Measurements from ENCODE around the gene HELZ. TPM values are rescaled to one million over a fixed set of nuclear protein-coding genes. Genes with fewer than 3 reads are reported as not detected.
"Not testable (repeated sequence)": the region's sequence is repeated elsewhere in the genome, so short reads cannot be mapped to it uniquely, and the experiment has no call there.

Gene HELZ
- total and polyA plus RNA-seq, 2 experiments from 2014 or later = 27.6 to 31.7 TPM

GRCh38 chr17:67130768-67131167 is 114.2 kb downstream of the HELZ start:
- TF ChIP-seq CTCF (IDR thresholded peaks at IDR 0.05; ENCODE audit: low read depth, low read length) = no peak
- Histone ChIP-seq H3K4me1 (ENCODE audit: low read depth) (no peaks in the 10 kb centered on the region), H3K36me3 (peaks cover 12% of the 10 kb centered on the region), H3K4me3 (no peak overlapping the region), H3K27me3 (no peaks in the 10 kb centered on the region), H3K9me3 (ENCODE audit: low read depth) (no peaks in the 10 kb centered on the region), H3K27ac (no peak overlapping the region)
- no peak for DNase-seq (ENCODE audit: low read depth in 1 of 2, low spot score in 1 of 2)

- no peaks in the 10 kb centered on the region for H3K9me3 ChIP-seq (ENCODE audit: low read depth)
- no peak for DNase-seq (ENCODE audit: low read depth in 1 of 2, low spot score in 1 of 2)
- peaks cover 8% of the 10 kb centered on the region for H3K36me3 ChIP-seq
- no peaks in the 10 kb centered on the region for H3K27me3 ChIP-seq
- no peaks in the 10 kb centered on the region for H3K4me1 ChIP-seq (ENCODE audit: low read depth)
- no peak overlapping the region for H3K4me3 ChIP-seq
- TF ChIP-seq CTCF (IDR thresholded peaks at IDR 0.05; ENCODE audit: low read depth, low read length) = no peak
- H3K27ac ChIP-seq = no peak overlapping the region
These were observed 115.7 kb downstream of the HELZ start for GRCh38 chr17:67129283-67129682.

- Histone ChIP-seq H3K27me3 (no peaks in the 10 kb centered on the region), H3K9me3 (ENCODE audit: low read depth) (no peaks in the 10 kb centered on the region), H3K4me1 (ENCODE audit: low read depth) (no peaks in the 10 kb centered on the region), H3K27ac (peak overlapping the region; percentile 26), H3K36me3 (peaks cover 14% of the 10 kb centered on the region), H3K4me3 (no peak overlapping the region)
- TF ChIP-seq CTCF (IDR thresholded peaks at IDR 0.05; ENCODE audit: low read depth, low read length) = no peak
- DNase-seq (ENCODE audit: low read depth in 1 of 2, low spot score in 1 of 2) = no peak
These were observed 116.3 kb downstream of the HELZ start for GRCh38 chr17:67128700-67129099.

GRCh38 chr17:67127925-67128324 is 117.1 kb downstream of the HELZ start:
- peaks cover 20% of the 10 kb centered on the region for H3K36me3 ChIP-seq
- no peak overlapping the region for H3K27ac ChIP-seq
- DNase-seq (ENCODE audit: low read depth in 1 of 2, low spot score in 1 of 2) = no peak
- TF ChIP-seq CTCF (IDR thresholded peaks at IDR 0.05; ENCODE audit: low read depth, low read length) = no peak
- no peaks in the 10 kb centered on the region for H3K27me3 ChIP-seq
- no peaks in the 10 kb centered on the region for H3K9me3 ChIP-seq (ENCODE audit: low read depth)
- H3K4me3 ChIP-seq = no peak overlapping the region
- H3K4me1 ChIP-seq (ENCODE audit: low read depth) = no peaks in the 10 kb centered on the region

GRCh38 chr17:67126983-67127382 is 118.0 kb downstream of the HELZ start:
- DNase-seq (ENCODE audit: low read depth in 1 of 2, low spot score in 1 of 2) = no peak

GRCh38 chr17:67126543-67126942 is 118.5 kb downstream of the HELZ start:
- not testable (repeated sequence) for H3K27me3 ChIP-seq; H3K4me3 ChIP-seq; DNase-seq (ENCODE audit: low read depth in 1 of 2, low spot score in 1 of 2); H3K9me3 ChIP-seq (ENCODE audit: low read depth); H3K4me1 ChIP-seq (ENCODE audit: low read depth)
- Histone ChIP-seq H3K36me3 (peaks cover 25% of the 10 kb centered on the region), H3K27ac (peak overlapping the region; percentile 9)

More at GRCh38 chr17:67126983-67127382, 118.0 kb downstream of the HELZ start:
- no peaks in the 10 kb centered on the region for H3K27me3 ChIP-seq
- H3K36me3 ChIP-seq = peaks cover 25% of the 10 kb centered on the region
- TF ChIP-seq CTCF (IDR thresholded peaks at IDR 0.05; ENCODE audit: low read depth, low read length) = no peak
- no peak overlapping the region for H3K4me3 ChIP-seq
- H3K9me3 ChIP-seq (ENCODE audit: low read depth) = no peaks in the 10 kb centered on the region
- H3K4me1 ChIP-seq (ENCODE audit: low read depth) = no peaks in the 10 kb centered on the region
- H3K27ac ChIP-seq = no peak overlapping the region
